Adipocyte (in vitro differentiated cells): ENCODE data around the gene PNMA6F.

Source experiments
- DNase-seq: peaks from one replicate; pipeline ENCODE4 v3.0.0-alpha.2; 2015; ENCODE audit warnings: low read depth
- H3K27me3 ChIP-seq: replicated peaks from 2 replicates; pipeline ENCODE4 v1.7.0; 2013; ENCODE audit warnings: mild to moderate bottlenecking, low read length, moderate library complexity; ENCODE audit not compliant: control insufficient read depth, insufficient read depth
- H3K36me3 ChIP-seq: 2 replicates; pipeline ENCODE4 v1.7.0; 2013; ENCODE audit warnings: low read length, mild to moderate bottlenecking, moderate library complexity; ENCODE audit not compliant: control insufficient read depth, insufficient read depth, severe bottlenecking
- H3K4me1 ChIP-seq: 2 replicates; pipeline ENCODE4 v1.7.0; 2013; ENCODE audit warnings: mild to moderate bottlenecking, low read length, moderate library complexity; ENCODE audit not compliant: control insufficient read depth, insufficient read depth
- H3K4me3 ChIP-seq: 2 replicates; pipeline ENCODE4 v1.7.0; 2013; ENCODE audit warnings: mild to moderate bottlenecking, low read length, moderate library complexity
- H3K9ac ChIP-seq: 2 replicates; pipeline ENCODE4 v1.7.0; 2013; ENCODE audit warnings: mild to moderate bottlenecking, low read length, moderate library complexity
- H3K9me3 ChIP-seq: 2 replicates; pipeline ENCODE4 v1.7.0; 2013; ENCODE audit warnings: mild to moderate bottlenecking, low read length, moderate library complexity; ENCODE audit not compliant: control insufficient read depth

Gene PNMA6F

GRCh38 chrX:153310901-153311300 lies 10.7 kb downstream of the PNMA6F start:
- no peak overlapping the region for H3K9ac ChIP-seq
- H3K9me3 ChIP-seq, result no peaks in the 10 kb centered on the region
- no peak overlapping the region for H3K4me3 ChIP-seq
- H3K27me3 ChIP-seq, result peaks cover 29% of the 10 kb centered on the region
- no peak for DNase-seq
- H3K36me3 ChIP-seq, result no peaks in the 10 kb centered on the region
- H3K4me1 ChIP-seq, result peaks cover 9% of the 10 kb centered on the region

DNA sequence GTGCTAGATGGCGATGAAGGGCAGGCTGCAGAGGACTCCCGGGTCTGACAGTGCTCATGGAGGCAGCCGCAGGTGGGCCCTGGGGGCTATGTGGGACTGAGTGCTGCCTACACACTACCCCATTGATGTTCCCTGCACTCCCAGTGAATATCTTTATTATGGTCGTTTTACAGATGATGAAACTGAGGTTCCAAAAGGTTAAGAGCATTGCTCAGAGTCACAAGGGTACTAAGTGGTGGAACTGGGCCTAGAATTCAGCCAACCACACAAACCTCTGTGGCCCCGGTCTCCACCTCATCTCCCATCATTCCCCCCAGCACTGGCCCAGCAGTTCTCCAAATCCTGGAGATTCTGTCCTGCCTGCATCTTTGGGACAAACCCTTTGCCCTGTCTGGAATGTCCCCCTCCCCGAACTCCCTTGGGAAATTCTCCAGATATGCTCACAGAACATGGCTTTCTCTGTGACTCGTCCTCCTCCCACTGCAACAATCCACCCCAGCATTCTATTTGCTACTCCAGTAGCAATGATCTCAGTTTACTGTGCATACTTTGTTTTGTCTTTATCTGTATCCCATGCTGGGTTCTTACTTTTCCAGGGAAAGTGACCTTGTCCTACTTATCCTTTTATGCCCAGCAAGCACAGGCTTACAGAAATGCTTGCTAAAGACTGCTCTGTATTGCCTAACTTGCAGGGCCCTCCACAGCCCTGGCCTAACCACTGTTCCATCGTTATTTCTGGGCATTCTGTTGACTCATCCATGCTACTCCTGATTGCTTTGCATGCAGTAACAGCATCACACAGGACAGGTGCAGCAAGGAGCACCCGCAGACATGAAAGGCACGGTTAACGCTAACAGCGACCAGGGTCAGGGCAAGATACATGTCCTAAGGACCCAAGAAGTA lies 14.0 kb downstream of the PNMA6F start:
- no peaks in the 10 kb centered on the region for H3K36me3 ChIP-seq
- peaks cover 40% of the 10 kb centered on the region for H3K27me3 ChIP-seq
- H3K4me3 ChIP-seq, result no peak overlapping the region
- peak; percentile 0 for DNase-seq
- no peak overlapping the region for H3K9ac ChIP-seq
- H3K9me3 ChIP-seq, result no peaks in the 10 kb centered on the region
- H3K4me1 ChIP-seq, result peaks cover 9% of the 10 kb centered on the region

DNA sequence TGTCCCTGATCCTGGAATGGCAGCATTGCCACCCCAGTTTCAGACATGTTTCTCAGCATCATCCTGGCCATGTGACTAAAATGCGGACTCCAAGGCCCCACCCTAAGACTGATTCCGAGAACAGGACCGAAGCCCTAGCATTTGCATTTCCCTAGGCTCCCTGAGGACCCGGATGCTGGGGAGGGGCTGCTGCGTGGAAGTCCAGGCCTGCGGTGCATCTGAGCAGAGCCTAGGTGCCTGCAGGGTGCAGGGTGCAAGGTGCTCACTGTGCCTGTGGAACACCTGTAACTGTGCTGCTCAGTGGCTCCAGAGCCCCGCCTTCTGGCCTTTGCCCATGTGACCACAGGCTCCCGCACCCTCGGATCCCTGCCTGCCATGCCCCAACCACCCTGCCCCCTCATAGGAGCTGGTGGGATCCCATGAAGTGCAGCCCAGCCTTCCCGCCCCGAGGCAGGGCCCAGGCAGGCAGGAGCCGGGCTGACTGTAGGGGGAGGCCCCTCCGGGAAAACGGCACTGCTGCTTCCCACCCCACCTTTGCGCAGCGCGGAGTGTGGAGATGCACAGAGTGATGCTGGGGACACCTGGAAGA lies 14.9 kb downstream of the PNMA6F start:
- no peaks in the 10 kb centered on the region for H3K9me3 ChIP-seq
- no peak overlapping the region for H3K9ac ChIP-seq
- DNase-seq, result no peak
- peaks cover 33% of the 10 kb centered on the region for H3K27me3 ChIP-seq
- no peak overlapping the region for H3K4me3 ChIP-seq
- no peaks in the 10 kb centered on the region for H3K36me3 ChIP-seq
- H3K4me1 ChIP-seq, result peaks cover 9% of the 10 kb centered on the region

GRCh38 chrX:153305972-153306371 lies 15.6 kb downstream of the PNMA6F start:
- Histone ChIP-seq H3K4me3 (no peak overlapping the region), H3K4me1 (peaks cover 9% of the 10 kb centered on the region), H3K9ac (no peak overlapping the region), H3K36me3 (no peaks in the 10 kb centered on the region), H3K27me3 (peaks cover 30% of the 10 kb centered on the region), H3K9me3 (no peaks in the 10 kb centered on the region)
- DNase-seq, result no peak

GRCh38 chrX:153304988-153305736 lies 16.4 kb downstream of the PNMA6F start:
- Histone ChIP-seq H3K36me3 (no peaks in the 10 kb centered on the region), H3K4me3 (no peak overlapping the region)
- DNase-seq, result no peak

GRCh38 chrX:153303276-153304262 lies 18.0 kb downstream of the PNMA6F start:
- H3K9ac ChIP-seq, result no peak overlapping the region
- H3K36me3 ChIP-seq, result no peaks in the 10 kb centered on the region
- no peak for DNase-seq
- H3K9me3 ChIP-seq, result no peaks in the 10 kb centered on the region
- H3K27me3 ChIP-seq, result peaks cover 15% of the 10 kb centered on the region
- no peak overlapping the region for H3K4me3 ChIP-seq
- H3K4me1 ChIP-seq, result peaks cover 9% of the 10 kb centered on the region

More at GRCh38 chrX:153304988-153305736, 16.4 kb downstream of the PNMA6F start:
- Histone ChIP-seq H3K9me3 (no peaks in the 10 kb centered on the region), H3K27me3 (peaks cover 25% of the 10 kb centered on the region), H3K4me1 (peaks cover 9% of the 10 kb centered on the region), H3K9ac (no peak overlapping the region)

- peaks cover 22% of the 10 kb centered on the region for H3K27me3 ChIP-seq
- no peak overlapping the region for H3K4me3 ChIP-seq
- H3K36me3 ChIP-seq, result no peaks in the 10 kb centered on the region
- DNase-seq, result no peak
- no peaks in the 10 kb centered on the region for H3K9me3 ChIP-seq
- no peak overlapping the region for H3K9ac ChIP-seq
- H3K4me1 ChIP-seq, result peaks cover 9% of the 10 kb centered on the region
Observed at GRCh38 chrX:153302796-153303195, 18.8 kb downstream of the PNMA6F start.

DNA sequence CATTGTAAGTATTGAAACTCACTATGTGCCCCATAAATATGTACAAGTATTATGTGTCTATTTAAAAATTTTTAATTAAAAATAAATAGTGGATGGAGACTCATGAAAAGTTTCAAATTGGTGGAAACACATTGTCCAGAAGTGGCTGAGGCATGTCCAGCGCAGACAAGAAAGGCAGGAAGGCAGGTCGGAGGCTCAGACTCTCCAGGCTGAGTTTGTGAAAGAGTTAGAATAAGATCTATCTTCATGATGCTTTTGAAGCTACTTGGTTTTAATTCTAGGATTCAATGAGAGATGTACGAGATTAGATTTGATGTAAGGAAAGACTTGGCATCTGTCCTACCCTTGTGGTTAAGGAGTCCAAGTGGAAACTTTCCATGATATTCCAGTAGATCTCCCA lies 19.8 kb downstream of the PNMA6F start:
- no peak for DNase-seq
- H3K27me3 ChIP-seq, result peaks cover 29% of the 10 kb centered on the region
- no peaks in the 10 kb centered on the region for H3K4me1 ChIP-seq
- no peak overlapping the region for H3K4me3 ChIP-seq
- no peak overlapping the region for H3K9ac ChIP-seq
- H3K36me3 ChIP-seq, result no peaks in the 10 kb centered on the region
- H3K9me3 ChIP-seq, result peaks cover 2% of the 10 kb centered on the region

- H3K9ac ChIP-seq, result no peak overlapping the region
- peaks cover 5% of the 10 kb centered on the region for H3K9me3 ChIP-seq
- peaks cover 31% of the 10 kb centered on the region for H3K27me3 ChIP-seq
- DNase-seq, result no peak
- no peaks in the 10 kb centered on the region for H3K4me1 ChIP-seq
- no peaks in the 10 kb centered on the region for H3K36me3 ChIP-seq
- H3K4me3 ChIP-seq, result no peak overlapping the region
Observed at GRCh38 chrX:153299855-153300254, 21.7 kb downstream of the PNMA6F start.

DNA sequence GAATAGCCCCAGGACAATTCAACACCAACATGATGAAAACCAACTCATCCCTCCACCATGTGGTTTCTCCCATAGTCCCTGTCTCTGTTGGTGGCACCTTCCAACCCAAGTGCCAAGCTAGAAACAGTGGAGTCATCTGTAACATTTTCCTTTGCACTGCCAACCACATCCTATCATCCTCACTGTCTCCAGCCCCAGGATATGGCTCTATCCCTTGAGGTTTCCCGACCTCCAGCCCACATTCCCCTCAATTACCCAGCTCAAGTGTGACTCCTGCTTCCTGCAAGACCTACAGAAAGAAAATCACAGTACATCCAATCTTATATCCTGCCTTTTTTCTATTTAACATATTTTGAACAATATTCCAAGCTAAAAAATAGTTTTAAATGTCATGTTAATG lies 24.2 kb downstream of the PNMA6F start:
- Histone ChIP-seq H3K9me3 (peaks cover 5% of the 10 kb centered on the region), H3K27me3 (peaks cover 34% of the 10 kb centered on the region), H3K9ac (no peak overlapping the region), H3K36me3 (no peaks in the 10 kb centered on the region), H3K4me1 (no peaks in the 10 kb centered on the region), H3K4me3 (no peak overlapping the region)
- DNase-seq, result no peak
